ENCODE measurements around the gene PTCSC3.
"Not testable (repeated sequence)": the region's sequence is repeated elsewhere in the genome, so short reads cannot be mapped to it uniquely, and the experiment has no call there.

Gene PTCSC3

DNA sequence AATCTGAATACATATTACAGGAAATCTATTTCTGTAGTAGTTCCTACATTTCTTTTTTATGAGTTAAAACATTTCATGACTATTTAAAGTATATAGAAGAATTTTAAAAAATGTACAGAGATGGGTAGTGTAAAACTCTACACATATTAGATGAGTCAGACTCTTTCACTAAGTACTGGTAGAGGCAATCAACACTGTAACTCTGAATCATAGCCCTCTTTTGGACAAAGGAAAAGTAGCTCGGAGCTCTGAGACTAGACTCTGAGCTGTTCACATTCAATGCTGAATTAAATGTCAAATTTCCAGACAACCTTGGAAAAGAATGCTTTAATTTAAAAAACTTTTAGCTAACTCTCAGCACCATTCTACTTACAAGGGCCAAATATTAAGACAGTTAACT is 3.4 kb downstream of the PTCSC3 start:
- no peak for DNase-seq (ENCODE audit: low read depth in 2 of 2)

DNA sequence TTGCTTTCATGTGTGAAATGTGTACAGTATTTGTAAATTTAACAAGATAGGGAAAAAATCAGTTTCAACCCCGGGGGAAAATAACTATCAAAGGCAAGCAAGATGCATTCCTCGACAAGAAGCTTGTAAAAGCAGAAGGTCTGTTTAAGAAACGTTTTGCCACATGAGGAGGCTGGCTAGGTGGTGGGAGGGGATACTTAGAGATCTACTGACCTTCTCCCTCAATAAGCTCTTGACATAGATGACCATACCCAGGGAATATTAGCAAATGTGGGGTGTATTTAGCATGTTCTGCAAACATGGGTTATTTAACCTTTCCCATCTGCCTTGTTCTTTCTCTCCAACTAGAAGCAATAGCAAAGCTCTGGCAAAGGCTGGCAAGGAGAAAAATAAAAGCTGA is 4.9 kb downstream of the PTCSC3 start:
- no peak for DNase-seq (ENCODE audit: low read depth in 2 of 2)

DNA sequence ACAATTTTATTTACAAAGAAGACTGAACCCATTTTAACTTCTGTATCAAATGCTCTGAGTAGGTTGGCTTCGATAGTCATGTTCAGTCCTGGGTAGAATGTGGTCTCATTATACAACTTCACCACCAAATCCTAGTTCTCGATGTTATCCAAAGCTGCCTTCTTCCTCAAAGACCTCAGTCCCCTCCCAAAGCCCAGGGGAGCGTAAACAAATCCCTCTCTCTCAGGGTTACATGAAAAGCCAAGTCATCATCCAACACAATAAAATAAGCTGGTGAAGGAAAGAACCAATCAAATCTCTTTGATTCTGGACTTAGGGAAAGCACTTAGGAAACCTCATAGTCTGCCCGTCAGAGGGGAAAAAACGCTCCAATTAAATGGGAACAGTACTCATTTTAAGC is 9.1 kb downstream of the PTCSC3 start:
- DNase-seq (ENCODE audit: low read depth in 2 of 2) = no peak

DNA sequence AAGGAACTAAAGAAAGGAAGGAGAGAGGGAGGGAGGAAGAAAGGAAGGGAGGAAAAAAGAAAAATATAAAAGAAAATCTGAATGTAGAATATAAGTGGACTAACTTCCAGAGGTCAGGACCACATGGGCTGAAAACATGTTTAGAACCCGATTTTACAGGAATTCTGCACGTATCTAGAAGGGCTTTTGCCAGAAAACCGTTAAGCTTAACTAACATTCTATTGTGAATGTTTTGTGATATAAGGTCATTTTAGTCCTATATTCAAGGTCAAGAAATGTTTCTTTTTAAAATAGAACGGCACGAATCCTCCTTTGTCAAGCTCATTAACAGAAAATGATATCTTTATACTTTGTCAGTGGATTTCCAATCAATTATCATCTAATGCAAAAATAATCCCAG is 13.1 kb downstream of the PTCSC3 start:
- no peak for DNase-seq (ENCODE audit: low read depth in 2 of 2)

DNA sequence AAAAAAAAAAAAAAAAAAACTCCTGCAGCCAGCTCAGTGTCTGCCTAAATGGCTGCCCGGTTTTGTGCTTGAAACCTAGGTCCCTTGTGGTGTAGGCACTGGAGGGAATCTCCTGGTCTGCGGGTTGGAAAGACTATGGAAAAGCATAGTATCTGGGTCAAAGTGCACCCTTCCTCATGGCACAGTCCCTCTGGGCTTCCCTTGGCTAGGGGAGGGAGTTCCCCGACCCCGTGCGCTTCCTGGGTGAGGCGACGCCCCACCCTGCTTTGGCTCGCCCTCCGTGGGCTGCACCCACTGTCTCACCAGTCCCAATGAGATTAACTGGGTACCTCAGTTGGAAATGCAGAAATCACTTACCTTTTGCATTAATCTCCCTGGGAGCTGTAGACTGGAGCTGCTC is 14.3 kb downstream of the PTCSC3 start:
- DNase-seq (ENCODE audit: low read depth in 2 of 2) = no peak

DNA sequence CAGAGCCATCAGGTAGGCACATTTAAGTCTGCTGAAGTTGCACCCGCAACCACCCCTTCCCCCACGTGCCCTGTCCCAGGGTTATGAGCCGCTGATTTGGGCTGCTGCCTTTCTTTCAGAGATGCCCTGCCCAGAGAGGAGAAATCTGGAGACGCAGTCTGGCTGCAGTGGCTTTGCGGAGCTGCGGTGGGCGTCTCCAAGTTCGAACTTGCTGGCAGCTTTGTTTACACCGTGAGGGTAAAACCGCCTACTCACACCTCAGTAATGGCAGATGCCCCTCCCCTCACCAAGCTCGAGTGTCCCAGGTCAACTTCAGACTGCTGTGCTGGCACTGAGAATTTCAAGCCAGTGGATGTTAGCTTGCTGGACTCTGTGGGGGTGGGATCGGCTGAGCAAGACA is 14.7 kb downstream of the PTCSC3 start:
- DNase-seq (ENCODE audit: low read depth in 2 of 2) = no peak

DNA sequence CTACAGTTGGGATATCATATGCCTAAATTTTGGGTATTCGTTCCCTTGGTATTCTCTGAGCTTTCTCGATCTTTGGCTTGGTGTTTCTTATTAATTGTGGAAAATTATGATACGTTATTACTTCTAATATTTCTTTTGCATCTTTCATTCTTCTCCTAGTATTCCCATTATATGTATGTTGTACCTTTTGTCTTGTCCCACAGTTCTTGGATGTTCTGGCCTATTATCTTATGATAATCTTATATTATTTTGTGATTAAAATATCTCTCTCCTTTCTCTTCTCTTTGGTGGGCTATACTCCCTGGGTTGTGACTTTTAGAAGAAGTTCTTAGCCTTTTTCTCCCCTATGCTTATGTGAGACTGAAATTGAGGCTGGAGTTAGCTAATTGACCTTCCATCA is 25.2 kb downstream of the PTCSC3 start:
- no peak for DNase-seq (ENCODE audit: low read depth in 2 of 2)

DNA sequence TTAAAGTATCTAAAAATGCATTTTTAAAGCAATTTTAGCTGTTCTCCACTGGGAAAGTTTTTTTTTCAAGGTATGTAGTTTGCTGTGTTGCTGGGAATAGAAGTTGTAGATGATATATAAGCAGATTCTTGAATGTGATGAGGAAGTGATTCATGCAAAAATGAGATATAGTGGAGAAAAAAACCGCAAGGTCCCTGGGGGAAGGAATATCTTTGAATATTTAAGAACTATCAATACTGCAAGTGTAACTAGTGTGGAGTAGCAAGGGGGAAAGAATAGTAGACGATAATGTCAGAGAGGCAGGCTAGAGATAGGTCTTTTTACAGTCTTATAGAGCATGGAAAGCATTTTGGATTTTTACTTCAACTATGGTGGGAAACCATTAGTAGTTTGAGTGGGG is 42.5 kb downstream of the PTCSC3 start:
- DNase-seq (ENCODE audit: low read depth in 2 of 2) = no peak

DNA sequence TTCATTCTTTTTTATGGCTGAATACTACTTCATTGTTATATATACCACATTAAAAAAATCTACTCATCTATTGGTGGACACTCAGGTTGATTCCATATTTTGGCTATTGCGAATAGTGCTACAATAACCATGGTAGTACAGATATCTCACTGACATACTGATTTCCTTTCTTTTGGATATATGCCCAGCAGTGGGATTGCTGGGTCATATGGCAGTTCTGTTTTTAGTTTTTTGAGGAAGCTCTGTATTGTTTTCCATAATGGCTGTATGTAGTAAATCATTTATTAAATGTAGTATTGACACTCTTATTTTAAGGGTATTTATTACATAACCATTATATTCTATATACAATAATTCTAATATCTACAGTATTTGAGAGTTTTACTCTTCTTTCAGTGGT is 43.7 kb downstream of the PTCSC3 start:
- no peak for DNase-seq (ENCODE audit: low read depth in 2 of 2)

DNA sequence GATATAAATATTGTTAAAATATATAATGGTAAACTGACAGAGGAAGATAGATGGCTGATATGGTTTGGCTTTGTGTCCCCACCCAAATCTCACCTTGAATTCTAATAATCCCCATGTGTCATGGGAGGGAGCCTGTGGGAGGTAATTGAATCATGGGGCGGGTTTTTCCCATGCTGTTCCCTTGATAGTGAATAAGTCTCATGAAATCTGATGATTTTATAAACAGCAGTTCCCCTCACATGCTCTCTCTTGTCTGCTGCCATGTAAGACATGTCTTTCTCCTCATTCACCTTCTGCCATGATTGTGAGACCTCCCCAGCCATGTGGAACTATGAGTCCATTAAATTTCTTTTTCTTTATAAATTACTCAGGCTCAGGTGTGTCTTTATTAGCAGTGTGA is 46.3 kb downstream of the PTCSC3 start:
- DNase-seq (ENCODE audit: low read depth in 2 of 2) = no peak

DNA sequence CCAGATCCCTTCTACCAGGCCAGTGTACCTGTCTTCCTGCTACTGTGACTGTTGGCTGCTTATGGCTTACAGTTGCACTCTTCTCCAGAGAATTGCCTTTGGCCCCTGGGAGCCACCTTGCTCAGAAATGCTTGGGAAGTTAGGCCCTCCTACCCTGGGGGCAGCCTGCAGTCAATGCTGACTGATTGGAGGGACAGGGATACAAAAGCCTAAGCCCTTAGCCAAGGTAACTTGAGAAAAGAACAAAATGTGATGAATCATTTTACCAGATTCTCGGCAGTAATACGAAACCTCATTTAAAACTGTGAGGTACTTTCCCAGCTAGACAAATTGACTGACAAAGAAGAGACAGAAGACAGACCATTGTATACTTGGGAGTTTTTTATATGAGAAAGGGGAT is 47.3 kb downstream of the PTCSC3 start:
- no peak for DNase-seq (ENCODE audit: low read depth in 2 of 2)

DNA sequence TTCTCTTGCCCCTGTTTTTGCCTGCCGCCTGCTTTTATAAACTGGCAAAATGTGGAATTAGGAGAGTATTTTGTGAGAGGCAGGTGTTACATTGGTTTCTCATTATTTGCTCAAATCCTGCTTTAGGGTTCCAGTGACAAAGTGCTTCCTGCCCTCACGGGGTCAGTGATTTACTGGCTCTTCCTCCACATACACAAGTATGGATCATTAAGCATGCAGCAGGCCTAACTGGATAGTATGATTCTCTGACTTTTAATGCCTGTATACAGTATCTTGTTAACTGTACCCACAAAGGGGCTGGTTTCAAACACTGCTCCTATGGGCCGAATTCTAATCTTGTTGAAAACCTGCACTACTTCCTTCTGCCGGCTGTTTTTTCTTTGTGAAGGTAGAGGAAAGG is 63.2 kb downstream of the PTCSC3 start:
- DNase-seq (ENCODE audit: low read depth in 2 of 2) = no peak

DNA sequence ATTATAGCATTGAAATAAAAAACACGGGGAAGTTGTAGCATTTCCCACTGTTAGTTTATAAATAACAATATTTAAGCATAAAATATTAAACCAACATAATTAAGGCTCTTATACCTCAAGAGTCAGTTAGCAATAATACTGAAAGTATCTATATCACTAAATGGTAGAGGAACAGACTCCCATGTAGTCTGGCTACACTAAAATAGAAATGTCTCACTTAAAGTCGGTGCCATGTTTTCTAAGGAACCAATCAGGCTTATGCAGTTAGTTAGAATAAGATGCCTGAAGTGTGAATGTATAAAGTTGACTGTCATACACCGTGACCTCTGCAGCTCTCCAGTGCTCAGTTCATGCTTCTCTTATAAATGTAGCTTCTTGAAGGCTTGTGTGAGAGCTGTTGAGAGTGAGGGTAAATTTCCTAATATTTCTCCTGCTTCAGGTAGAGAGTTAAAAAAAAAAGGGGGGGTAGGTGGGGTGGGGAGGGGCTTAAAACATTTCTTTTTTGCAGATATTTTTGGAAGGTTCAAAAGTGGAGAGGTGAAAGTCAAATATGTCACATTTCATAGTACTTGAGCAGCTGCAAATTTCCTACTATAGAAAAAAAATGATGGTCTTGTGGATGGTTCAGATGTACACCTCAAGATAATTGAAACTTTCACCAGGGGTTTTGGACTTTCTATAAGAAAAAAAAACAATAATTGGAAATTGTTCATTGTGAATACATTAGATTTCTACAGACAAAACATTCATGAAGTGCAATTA is 64.5 kb downstream of the PTCSC3 start:
- DNase-seq (ENCODE audit: low read depth in 2 of 2) = no peak

DNA sequence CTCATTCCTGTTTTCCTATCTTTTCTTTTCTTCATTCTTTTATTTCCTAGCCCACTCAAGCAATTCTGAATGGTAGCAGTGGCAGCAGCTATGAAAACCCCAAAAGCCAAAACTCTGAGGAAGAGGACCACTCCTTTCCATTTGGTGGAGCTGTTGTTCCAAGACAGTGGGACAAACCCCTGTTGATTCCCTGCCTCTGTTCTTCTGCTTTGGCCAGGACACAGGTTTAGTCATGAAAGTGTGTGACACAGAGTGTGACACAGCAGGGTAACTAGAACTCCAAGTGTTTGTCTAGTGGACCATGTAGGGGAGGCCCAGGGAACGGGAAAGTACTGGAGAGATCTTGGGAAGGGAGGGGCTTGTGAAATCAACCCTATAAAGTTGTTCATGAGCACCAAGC is 71.1 kb downstream of the PTCSC3 start:
- no peak for DNase-seq (ENCODE audit: low read depth in 2 of 2)

DNA sequence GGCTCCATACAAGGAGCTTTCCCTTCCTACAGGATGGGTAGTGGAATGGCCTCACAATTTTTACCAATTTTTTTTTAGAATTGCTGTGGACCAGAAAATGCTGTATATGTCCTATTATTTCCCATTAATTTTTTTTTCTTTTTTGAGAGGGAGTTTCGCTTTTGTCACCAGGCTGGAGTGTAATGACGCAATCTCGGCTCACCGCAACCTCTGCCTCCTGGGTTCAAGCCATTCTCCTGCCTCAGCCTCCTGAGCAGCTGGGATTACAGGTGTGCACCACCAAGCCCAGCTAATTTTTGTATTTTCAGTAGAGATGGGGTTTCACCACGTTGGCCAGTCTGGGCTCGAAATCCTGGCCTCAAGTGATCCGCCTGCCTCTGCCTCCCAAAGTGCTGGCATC is 72.3 kb downstream of the PTCSC3 start:
- not testable (repeated sequence) for DNase-seq (ENCODE audit: low read depth in 2 of 2)

DNA sequence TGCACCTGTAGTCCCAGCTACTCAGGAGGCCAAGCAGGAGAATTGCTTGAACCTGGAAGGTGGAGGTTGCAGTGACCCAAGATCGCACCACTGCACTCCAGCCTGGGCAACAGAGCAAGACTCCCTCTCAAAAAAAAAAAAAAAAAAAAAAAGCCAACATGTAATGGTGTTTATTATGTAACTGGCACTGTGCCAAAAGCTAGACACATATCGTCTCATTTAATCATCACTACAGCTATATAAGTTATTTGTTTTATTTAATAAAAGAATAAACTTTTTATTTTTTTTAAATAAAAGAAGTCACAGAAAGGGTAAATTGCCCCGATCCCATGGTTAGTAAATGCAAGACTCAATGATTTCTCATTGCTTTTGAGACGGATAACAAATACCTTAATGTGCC is 76.9 kb downstream of the PTCSC3 start:
- DNase-seq (ENCODE audit: low read depth in 2 of 2) = no peak

DNA sequence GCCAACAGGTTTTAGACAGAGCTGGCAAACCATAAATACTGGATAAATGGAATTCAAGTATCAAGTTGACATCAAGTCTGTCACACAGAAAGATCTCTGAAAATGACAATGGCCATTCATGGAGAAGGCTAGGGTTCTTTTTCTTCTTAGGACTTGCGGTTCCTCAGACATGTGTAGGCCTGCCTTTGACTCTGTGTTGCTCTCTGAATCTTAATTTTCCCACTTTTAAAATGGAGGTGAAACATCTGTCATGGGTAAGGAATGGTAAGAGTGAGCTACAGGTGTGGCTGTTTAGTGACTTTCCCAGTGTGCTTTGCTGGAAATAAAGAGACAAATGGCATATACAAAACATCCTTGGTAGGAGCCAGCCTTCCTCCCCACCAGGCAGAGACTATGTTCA is 79.2 kb downstream of the PTCSC3 start:
- no peak for DNase-seq (ENCODE audit: low read depth in 2 of 2)

DNA sequence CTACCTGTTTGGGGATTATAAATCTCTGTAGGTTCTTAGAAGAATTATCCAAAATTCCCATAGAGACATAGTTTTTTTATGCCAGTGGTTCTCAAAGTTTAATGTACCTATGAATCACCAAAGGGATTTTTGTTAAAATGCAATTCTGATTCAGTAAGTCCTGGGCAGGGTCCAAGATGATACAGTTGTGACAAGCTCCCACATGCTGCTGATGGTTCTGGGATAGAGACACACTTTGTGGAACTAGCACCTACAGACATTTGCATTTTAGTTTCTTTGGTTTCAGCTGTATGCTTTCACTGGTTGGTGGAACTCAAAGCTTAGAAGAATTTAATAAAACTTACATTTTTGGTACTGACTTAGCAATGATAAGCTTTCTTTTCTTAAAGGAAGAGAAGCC is 80.4 kb downstream of the PTCSC3 start:
- DNase-seq (ENCODE audit: low read depth in 2 of 2) = no peak

DNA sequence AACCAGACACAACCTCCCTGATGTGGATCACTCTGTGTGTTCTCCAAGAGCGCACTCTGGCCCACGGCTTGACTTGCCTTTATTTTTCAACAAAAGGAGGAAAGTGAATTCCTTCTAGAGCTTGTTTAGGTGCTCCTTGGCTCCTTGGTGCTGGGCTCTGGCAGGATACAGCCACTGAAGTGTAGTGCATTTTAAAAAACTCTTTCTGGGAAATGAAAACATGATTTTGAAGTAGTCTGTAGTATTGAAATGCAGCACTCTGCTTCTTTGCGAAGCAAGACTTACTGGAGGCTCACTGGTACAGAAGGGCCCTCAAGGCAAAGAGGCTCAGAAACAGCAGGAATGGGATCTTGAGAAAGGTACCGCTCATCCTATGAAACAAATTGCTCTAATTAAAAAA is 81.6 kb downstream of the PTCSC3 start:
- DNase-seq (ENCODE audit: low read depth in 2 of 2) = no peak

DNA sequence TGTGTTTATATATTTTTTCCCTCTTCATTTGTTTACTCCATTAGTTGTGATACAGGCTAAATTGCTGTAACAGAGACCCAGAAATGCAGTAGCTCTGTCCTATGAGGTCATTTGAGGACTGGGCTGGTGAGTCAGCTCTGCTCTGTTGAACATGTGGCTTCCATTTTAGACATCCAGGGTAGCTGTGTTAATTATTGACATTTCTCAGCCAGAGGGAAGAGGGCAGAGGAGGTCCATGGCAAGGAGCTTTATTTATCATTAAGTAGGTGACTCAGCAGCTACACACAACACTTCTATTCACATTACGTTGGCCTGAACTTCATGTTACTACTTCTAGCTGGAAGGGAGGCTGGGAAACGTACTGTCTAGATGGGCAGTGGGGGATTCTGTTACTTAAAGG is 85.4 kb downstream of the PTCSC3 start:
- DNase-seq (ENCODE audit: low read depth in 2 of 2) = no peak

DNA sequence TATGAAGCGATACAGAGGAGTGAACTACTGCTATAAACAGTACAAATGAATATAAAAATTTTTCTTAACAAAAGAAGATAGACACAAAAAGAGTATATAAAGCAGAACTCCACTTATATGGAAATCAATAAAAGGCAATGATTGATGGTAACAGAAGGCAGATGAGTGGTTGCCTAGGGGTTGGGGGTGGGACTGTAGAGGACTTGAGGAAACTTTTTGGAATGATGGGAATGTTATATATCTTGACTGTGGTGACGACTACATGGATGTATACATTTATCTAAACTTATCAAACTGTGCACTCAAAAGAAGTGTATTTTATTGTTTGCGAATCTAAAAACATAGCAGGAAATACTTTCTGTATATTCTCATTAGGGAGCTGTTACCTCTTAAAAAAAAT is 89.1 kb downstream of the PTCSC3 start:
- DNase-seq (ENCODE audit: low read depth in 2 of 2) = no peak

DNA sequence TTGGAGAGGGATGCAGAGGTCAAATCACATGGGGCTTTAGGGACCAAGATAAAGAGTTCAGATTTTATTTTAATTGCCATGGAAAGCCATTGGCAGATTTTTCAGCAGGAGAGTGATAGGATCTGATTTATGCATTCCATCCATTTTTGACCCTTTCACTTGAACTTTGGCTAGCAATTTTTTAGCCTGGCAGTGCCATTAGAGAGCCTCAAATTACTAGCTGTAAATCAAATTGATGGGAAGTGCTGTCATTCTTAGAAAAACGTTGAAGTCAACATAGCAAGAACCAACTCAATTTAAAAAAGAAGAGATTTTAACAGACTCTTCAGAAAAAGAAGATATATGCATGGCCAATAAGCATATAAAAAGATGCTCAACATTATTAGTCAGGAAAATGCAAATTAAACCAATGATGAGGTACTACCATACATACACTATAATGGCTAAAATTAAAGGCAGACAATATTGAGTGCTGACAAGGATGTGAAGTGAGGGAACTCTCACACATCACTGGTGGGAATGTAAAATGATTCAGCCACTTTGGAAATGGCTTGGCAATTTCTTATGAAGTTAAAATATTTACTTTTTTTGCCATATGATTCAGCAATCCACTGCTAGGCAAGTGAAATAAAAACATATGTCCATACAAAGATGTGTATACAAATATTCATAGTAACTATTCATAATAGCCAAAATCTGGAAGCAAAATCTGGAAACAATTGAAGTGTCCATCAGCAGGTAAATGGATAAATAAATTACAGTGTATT is 89.7 kb downstream of the PTCSC3 start:
- no peak for DNase-seq (ENCODE audit: low read depth in 2 of 2)

DNA sequence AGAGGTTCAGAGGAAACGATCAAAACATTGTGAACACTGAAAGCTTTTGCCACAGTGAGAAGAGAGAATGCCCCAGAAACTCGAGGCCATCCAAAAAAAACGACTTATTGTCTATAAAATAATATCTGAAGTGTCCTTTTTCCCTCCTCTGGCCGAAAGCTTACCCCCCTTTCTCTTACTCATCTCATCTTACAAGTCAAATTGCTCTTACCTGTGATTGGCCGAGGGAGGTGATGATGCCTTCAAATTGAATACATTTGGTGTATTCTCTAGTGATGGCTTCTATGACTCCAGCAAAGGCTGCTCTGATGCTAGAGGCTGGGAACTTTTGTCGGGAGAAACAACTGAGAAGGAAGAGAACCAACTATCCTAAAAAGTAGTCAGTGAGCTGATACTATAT is 90.7 kb downstream of the PTCSC3 start:
- no peak for DNase-seq (ENCODE audit: low read depth in 2 of 2)
